ENCODE results near the gene GRIK1. TPM values are rescaled to one million over a fixed set of nuclear protein-coding genes. Genes with fewer than 3 reads are reported as not detected.

GRIK1 gene
- total RNA-seq, 1 donor from 2014 or later = 3.2 TPM

DNA sequence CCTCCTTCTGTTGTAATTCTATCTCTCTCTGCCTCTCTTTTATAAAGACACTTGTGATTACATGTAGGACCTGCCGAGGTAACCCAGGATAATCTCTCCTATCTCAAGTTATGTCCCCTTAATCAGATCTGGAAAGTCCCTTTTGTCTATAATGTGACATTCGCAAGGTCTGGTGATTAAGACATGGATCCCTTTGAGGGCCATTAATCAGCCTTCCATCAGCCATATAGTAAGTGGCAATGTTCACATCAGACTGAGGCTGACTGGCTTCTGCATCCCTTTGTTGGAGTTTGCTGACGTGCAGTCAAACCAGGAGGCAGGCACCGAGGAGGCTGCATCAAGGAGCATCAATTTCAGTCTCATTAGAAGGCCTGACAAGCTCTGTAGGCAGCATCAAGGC is 431.5 kb downstream of the GRIK1 start:
- peaks cover under 1% of the 10 kb centered on the region for H3K9me3 ChIP-seq
- no peaks in the 10 kb centered on the region for H3K36me3 ChIP-seq
- H3K27me3 ChIP-seq = no peaks in the 10 kb centered on the region
- no peak overlapping the region for H3K4me3 ChIP-seq
- H3K4me1 ChIP-seq = no peaks in the 10 kb centered on the region
- no peak overlapping the region for H3K27ac ChIP-seq
- no peak for TF ChIP-seq POLR2A (IDR thresholded peaks at IDR 0.05)
- intact Hi-C loops (cut with DNase I) = no loop called here
- no peak for DNase-seq (ENCODE audit: extremely low spot score in 2 of 2)

DNA sequence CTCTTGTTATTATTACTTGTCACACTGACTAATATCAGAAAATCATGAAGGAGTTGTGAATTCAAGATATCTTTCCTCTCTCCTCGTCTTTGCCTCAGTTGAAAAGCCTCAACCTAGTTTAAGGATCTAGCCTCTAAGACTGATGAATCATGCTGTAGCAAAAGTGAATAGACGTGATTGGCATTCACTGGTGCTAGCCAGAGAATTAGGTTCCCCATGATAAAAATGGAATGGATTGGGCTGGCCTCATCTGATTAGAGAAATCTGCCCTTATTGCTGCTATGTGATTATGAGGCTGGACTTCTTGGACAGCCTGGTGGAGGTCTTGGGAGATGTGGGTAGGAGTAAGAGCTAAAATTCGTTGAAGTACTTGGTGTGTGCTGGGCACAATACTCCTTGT is 432.8 kb downstream of the GRIK1 start:
- H3K4me1 ChIP-seq = no peaks in the 10 kb centered on the region
- H3K9me3 ChIP-seq = no peaks in the 10 kb centered on the region
- H3K36me3 ChIP-seq = no peaks in the 10 kb centered on the region
- no peak overlapping the region for H3K4me3 ChIP-seq
- intact Hi-C loops (cut with DNase I) = no loop called here
- no peak for DNase-seq (ENCODE audit: extremely low spot score in 2 of 2)
- TF ChIP-seq, protein P1, sequence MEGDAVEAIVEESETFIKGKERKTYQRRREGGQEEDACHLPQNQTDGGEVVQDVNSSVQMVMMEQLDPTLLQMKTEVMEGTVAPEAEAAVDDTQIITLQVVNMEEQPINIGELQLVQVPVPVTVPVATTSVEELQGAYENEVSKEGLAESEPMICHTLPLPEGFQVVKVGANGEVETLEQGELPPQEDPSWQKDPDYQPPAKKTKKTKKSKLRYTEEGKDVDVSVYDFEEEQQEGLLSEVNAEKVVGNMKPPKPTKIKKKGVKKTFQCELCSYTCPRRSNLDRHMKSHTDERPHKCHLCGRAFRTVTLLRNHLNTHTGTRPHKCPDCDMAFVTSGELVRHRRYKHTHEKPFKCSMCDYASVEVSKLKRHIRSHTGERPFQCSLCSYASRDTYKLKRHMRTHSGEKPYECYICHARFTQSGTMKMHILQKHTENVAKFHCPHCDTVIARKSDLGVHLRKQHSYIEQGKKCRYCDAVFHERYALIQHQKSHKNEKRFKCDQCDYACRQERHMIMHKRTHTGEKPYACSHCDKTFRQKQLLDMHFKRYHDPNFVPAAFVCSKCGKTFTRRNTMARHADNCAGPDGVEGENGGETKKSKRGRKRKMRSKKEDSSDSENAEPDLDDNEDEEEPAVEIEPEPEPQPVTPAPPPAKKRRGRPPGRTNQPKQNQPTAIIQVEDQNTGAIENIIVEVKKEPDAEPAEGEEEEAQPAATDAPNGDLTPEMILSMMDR (IDR thresholded peaks at IDR 0.05) = no peak
- TF ChIP-seq POLR2AphosphoS5 (IDR thresholded peaks at IDR 0.05; ENCODE audit: insufficient read depth in 1 of 2, low read depth in 1 of 2) = no peak
- no peak for TF ChIP-seq POLR2A (IDR thresholded peaks at IDR 0.05)
- H3K27me3 ChIP-seq = no peaks in the 10 kb centered on the region
- H3K27ac ChIP-seq = no peak overlapping the region

DNA sequence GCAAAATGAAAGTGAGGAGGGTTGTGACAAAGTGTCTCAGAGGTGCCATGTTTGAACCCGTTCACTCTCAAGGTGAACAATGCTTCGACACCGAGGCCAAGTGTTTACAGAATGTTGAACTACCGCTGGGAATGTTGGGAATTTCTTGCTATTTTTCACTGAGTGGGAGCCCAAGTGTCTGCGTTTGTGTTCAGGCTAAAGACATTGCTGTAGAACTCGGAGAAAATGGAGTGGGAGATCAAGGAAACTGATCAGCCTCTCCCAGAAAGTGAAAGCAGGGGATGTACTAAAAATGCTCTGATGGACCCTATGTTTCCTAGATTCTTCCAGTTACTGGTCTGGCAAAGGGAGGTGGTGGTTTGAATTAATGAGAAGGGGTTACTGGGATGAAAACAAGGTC is 433.6 kb downstream of the GRIK1 start:
- no peaks in the 10 kb centered on the region for H3K9me3 ChIP-seq
- no peak for TF ChIP-seq POLR2AphosphoS5 (IDR thresholded peaks at IDR 0.05; ENCODE audit: insufficient read depth in 1 of 2, low read depth in 1 of 2)
- TF ChIP-seq, protein P1 (IDR thresholded peaks at IDR 0.05) = no peak
- TF ChIP-seq POLR2A (IDR thresholded peaks at IDR 0.05) = no peak
- intact Hi-C loops (cut with DNase I) = no loop called here
- H3K27me3 ChIP-seq = no peaks in the 10 kb centered on the region
- H3K4me1 ChIP-seq = no peaks in the 10 kb centered on the region
- no peaks in the 10 kb centered on the region for H3K36me3 ChIP-seq
- no peak overlapping the region for H3K4me3 ChIP-seq
- H3K27ac ChIP-seq = no peak overlapping the region
- no peak for DNase-seq (ENCODE audit: extremely low spot score in 2 of 2)

DNA sequence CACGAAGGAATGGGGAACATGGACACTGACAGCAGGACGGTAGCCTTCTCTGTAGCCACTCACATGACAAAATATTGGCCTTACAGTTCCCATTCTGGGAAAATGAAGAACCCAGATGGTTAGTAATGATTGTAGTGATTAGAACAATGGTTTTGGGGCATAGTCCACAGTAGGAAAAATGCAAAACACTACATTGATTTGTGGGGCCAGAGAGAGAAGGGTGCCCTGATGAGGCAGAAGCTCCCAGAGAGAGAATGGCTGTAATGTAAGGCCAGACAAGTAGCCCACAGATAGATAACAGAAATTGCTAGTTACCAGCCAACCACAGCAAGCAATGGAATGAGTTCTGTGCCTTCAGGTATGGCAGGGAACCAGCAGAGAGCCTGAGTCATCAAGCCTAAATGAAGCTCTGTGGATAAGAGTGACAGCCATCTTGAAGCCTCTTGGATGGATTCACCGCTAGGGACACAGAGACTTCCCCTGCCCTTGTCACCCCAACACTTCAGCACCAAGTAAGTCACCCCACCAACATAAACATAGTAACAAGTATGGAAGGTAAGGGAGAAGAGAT is 435.0 kb downstream of the GRIK1 start:
- no peaks in the 10 kb centered on the region for H3K9me3 ChIP-seq
- TF ChIP-seq POLR2AphosphoS5 (IDR thresholded peaks at IDR 0.05; ENCODE audit: insufficient read depth in 1 of 2, low read depth in 1 of 2) (no peak), POLR2A (IDR thresholded peaks at IDR 0.05) (no peak)
- TF ChIP-seq, protein P1 (IDR thresholded peaks at IDR 0.05) = no peak
- DNase-seq (ENCODE audit: extremely low spot score in 2 of 2) = no peak
- intact Hi-C loops (cut with DNase I) = no loop called here
- no peak overlapping the region for H3K27ac ChIP-seq
- no peaks in the 10 kb centered on the region for H3K27me3 ChIP-seq
- no peak overlapping the region for H3K4me3 ChIP-seq
- H3K4me1 ChIP-seq = no peaks in the 10 kb centered on the region
- H3K36me3 ChIP-seq = no peaks in the 10 kb centered on the region

DNA sequence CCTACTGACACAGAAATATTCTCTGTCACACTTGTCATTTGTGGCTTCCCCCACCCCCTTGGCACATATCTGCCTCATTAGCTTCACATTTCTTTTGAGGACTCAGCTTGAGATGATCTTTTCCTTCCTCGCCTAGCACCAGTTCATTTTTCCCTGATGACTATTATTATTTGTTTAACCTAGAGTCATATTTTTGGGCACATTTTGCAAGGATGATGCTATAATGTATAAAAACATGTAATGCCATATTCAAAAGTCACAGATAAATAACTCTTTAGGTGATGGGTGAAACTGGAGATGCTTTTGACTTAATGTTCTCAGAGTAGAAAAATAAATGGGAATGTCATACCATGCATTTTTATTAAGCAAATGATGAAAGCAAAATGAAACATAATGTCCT is 438.3 kb downstream of the GRIK1 start:
- H3K4me1 ChIP-seq = no peaks in the 10 kb centered on the region
- H3K9me3 ChIP-seq = no peaks in the 10 kb centered on the region
- intact Hi-C loops (cut with DNase I) = no loop called here
- H3K27me3 ChIP-seq = no peaks in the 10 kb centered on the region
- DNase-seq (ENCODE audit: extremely low spot score in 2 of 2) = no peak
- TF ChIP-seq, protein P1 (IDR thresholded peaks at IDR 0.05) = no peak
- TF ChIP-seq POLR2AphosphoS5 (IDR thresholded peaks at IDR 0.05; ENCODE audit: insufficient read depth in 1 of 2, low read depth in 1 of 2) = no peak
- no peak for TF ChIP-seq POLR2A (IDR thresholded peaks at IDR 0.05)
- H3K27ac ChIP-seq = no peak overlapping the region
- no peaks in the 10 kb centered on the region for H3K36me3 ChIP-seq
- no peak overlapping the region for H3K4me3 ChIP-seq

All from vagina (tissue), 2 donors.